CD14-positive monocyte (primary cell): ENCODE data around the gene GPR34. TPM values are rescaled to one million over a fixed set of nuclear protein-coding genes. Genes with fewer than 3 reads are reported as not detected.
"Not testable (repeated sequence)": the region's sequence is repeated elsewhere in the genome, so short reads cannot be mapped to it uniquely, and the experiment has no call there.

Source experiments
- DNase-seq, 3 donors: peaks; one replicate each; pipeline ENCODE4 v3.0.0-alpha.2; 2011 to 2022
- H2AFZ ChIP-seq: 2 replicates; pipeline ENCODE4 v1.6.0; 2012; ENCODE audit warnings: mild to moderate bottlenecking, low read depth, low read length, inconsistent platforms; ENCODE audit not compliant: insufficient read depth, poor library complexity, severe bottlenecking
- H3K27ac ChIP-seq, 2 donors: 1 replicate in 1 of 2; 2 replicates in 1 of 2; pipeline ENCODE4 v1.5.1; 2012 to 2013; ENCODE audit warnings: low read length in 2 of 2, control low read depth in 1 of 2, inconsistent platforms in 1 of 2, low read depth in 1 of 2, mild to moderate bottlenecking in 1 of 2
- H3K27me3 ChIP-seq, 2 donors: one replicate each; pipeline versions ENCODE4 v1.6.0 to v1.6.1; 2011 to 2013; ENCODE audit warnings: low read length in 2 of 2; ENCODE audit not compliant: control insufficient read depth in 2 of 2, insufficient read depth in 2 of 2
- H3K36me3 ChIP-seq, 2 donors: replicated peaks in 1 of 2; 1 replicate in 1 of 2; 2 replicates in 1 of 2; pipeline versions ENCODE4 v1.5.1 to v1.6.1; 2012 to 2013; ENCODE audit warnings: low read length in 2 of 2, control low read depth in 1 of 2, inconsistent platforms in 1 of 2, mild to moderate bottlenecking in 1 of 2; ENCODE audit not compliant: insufficient read depth in 2 of 2, control insufficient read depth in 1 of 2
- H3K4me1 ChIP-seq, 2 donors: 1 replicate in 1 of 2; 2 replicates in 1 of 2; pipeline versions ENCODE4 v1.5.1 to v1.6.1; 2012 to 2013; ENCODE audit warnings: low read length in 2 of 2, control low read depth in 1 of 2, inconsistent platforms in 1 of 2, mild to moderate bottlenecking in 1 of 2, moderate library complexity in 1 of 2; ENCODE audit not compliant: insufficient read depth in 2 of 2, control insufficient read depth in 1 of 2
- H3K4me2 ChIP-seq: replicated peaks from 2 replicates; pipeline ENCODE3; 2012; ENCODE audit warnings: low read length, moderate library complexity, mild to moderate bottlenecking; ENCODE audit not compliant: poor library complexity, severe bottlenecking; ENCODE audit errors: extremely low read depth
- H3K4me3 ChIP-seq, 3 experiments: fragments of 200-600 bp in 1 of 3; sonication (generic) in 1 of 3; replicated peaks in 1 of 3; 1 replicate in 2 of 3; 2 replicates in 1 of 3; pipeline ENCODE4 v1.5.1; 2011 to 2013; ENCODE audit warnings: low read length in 3 of 3, mild to moderate bottlenecking in 3 of 3, control low read depth in 2 of 3, low read depth in 2 of 3, inconsistent platforms in 1 of 3, moderate library complexity in 1 of 3
- H3K79me2 ChIP-seq: 2 replicates; pipeline ENCODE4 v1.6.0; 2012; ENCODE audit warnings: mild to moderate bottlenecking, control low read depth, inconsistent platforms, low read length, moderate library complexity; ENCODE audit not compliant: insufficient read depth
- H3K9ac ChIP-seq: 2 replicates; pipeline ENCODE4 v1.6.0; 2017; ENCODE audit warnings: low read length, mild to moderate bottlenecking; ENCODE audit not compliant: insufficient read depth, poor library complexity, severe bottlenecking
- H3K9me3 ChIP-seq, 2 donors: replicated peaks in 1 of 2; 1 replicate in 1 of 2; 2 replicates in 1 of 2; pipeline versions ENCODE4 v1.5.1 to v1.6.1; 2012 to 2013; ENCODE audit warnings: low read length in 2 of 2, control low read depth in 1 of 2; ENCODE audit not compliant: control insufficient read depth in 1 of 2, insufficient read depth in 1 of 2
- H4K20me1 ChIP-seq: 2 replicates; pipeline ENCODE4 v1.6.0; 2012; ENCODE audit warnings: mild to moderate bottlenecking, low read length, control low read depth, moderate library complexity; ENCODE audit not compliant: insufficient read depth
- H3K27ac Mint-ChIP-seq, 7 donors: one replicate each; pipeline ENCODE4 v1.8.0; 2020; ENCODE audit warnings: mild to moderate bottlenecking in 7 of 7, mixed read lengths in 7 of 7, moderate library complexity in 6 of 7, inconsistent platforms in 2 of 7
- H3K27me3 Mint-ChIP-seq, 3 donors: one replicate each; pipeline ENCODE4 v1.8.0; 2021 to 2022; ENCODE audit warnings: low read depth in 3 of 3, mild to moderate bottlenecking in 3 of 3, mixed read lengths in 3 of 3, moderate library complexity in 3 of 3, inconsistent platforms in 1 of 3
- H3K36me3 Mint-ChIP-seq, 2 donors: one replicate each; pipeline ENCODE4 v1.8.0; 2020; ENCODE audit warnings: mixed read lengths in 2 of 2, inconsistent platforms in 1 of 2, mild to moderate bottlenecking in 1 of 2
- H3K4me1 Mint-ChIP-seq: one replicate; pipeline ENCODE4 v1.8.0; 2020; ENCODE audit warnings: mild to moderate bottlenecking, mixed read lengths
- H3K4me3 Mint-ChIP-seq, 2 donors: one replicate each; pipeline ENCODE4 v1.8.0; 2020; ENCODE audit warnings: mild to moderate bottlenecking in 2 of 2, mixed read lengths in 2 of 2, moderate library complexity in 1 of 2
- H3K9me3 Mint-ChIP-seq, 7 donors: one replicate each; pipeline ENCODE4 v1.8.0; 2020 to 2022; ENCODE audit warnings: mixed read lengths in 7 of 7, mild to moderate bottlenecking in 6 of 7, moderate library complexity in 6 of 7, inconsistent platforms in 2 of 7
- WGBS: methylation state at CpG from one replicate; pipeline ENCODE4 v1.1.5; 2013; ENCODE audit warnings: missing lambda C conversion rate; ENCODE audit not compliant: insufficient coverage; 5-methylcytosine and 5-hydroxymethylcytosine counted together
- intact Hi-C, 2 donors: fragments of 100-400 bp; cut with micrococcal nuclease; formaldehyde crosslinking; loops; one replicate each; pipeline versions ENCODE4 v1.15.0 to v1.15.1; 2023
- polyA minus RNA-seq: library from RNA; depleted of rRNA, polyadenylated mRNA; stranded (reverse); fragments of >200 nt; gene quantifications from 2 replicates; pipeline ENCODE4 v1.2.3, GENCODE V29; 2012
- polyA plus RNA-seq, 3 donors: library from polyadenylated mRNA; depleted of rRNA in 1 of 3; unstranded in 2 of 3; stranded (reverse) in 1 of 3; fragments of 300-500 nt in 2 of 3; fragments of >200 nt in 1 of 3; fragmentation: Illumina TruSeq in 2 of 3; gene quantifications; 1 replicate in 2 of 3; 2 replicates in 1 of 3; pipeline ENCODE4 v1.2.3, GENCODE V29; 2012 to 2021
- total RNA-seq, 12 experiments: library from RNA in 1 of 12; stranded (reverse) in 1 of 12; fragments of 120-200 nt in 1 of 12; gene quantifications; one replicate each; pipeline ENCODE4 v1.2.4 and lab custom pipeline; 2013 to 2026; ENCODE audit warnings: mixed read lengths in 6 of 12, inconsistent platforms in 1 of 12
- TF ChIP-seq, protein P1 (sequence below): fragments of 200-600 bp; IDR thresholded peaks from one replicate; pipeline ENCODE4 v1.8.0; 2022; ENCODE audit warnings: antibody characterized with exemption, mild to moderate bottlenecking

GPR34 gene, protein sequence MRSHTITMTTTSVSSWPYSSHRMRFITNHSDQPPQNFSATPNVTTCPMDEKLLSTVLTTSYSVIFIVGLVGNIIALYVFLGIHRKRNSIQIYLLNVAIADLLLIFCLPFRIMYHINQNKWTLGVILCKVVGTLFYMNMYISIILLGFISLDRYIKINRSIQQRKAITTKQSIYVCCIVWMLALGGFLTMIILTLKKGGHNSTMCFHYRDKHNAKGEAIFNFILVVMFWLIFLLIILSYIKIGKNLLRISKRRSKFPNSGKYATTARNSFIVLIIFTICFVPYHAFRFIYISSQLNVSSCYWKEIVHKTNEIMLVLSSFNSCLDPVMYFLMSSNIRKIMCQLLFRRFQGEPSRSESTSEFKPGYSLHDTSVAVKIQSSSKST
- 12.1 TPM for total RNA-seq (2013)
- polyA plus RNA-seq (10 to 100 TPM in 2 of 3 donors, 1 to 10 TPM in 1; 6.1 to 20.3 (median 14.8) TPM), polyA minus RNA-seq (11.8 and 17.4 TPM in 2 replicates), total RNA-seq (lab: John Stamatoyannopoulos, UW) (0.59 to 13.5 (median 7.0) reads per million in 11 experiments)

- Histone ChIP-seq H3K4me2 (peak within 1 kb of the TSS; percentile 68), H3K4me3 (peak within 1 kb of the TSS; percentile 18 to 74 (median 54)), H3K36me3 (no peaks in the 10 kb centered on the region), H2AFZ (no peak within 1 kb of the TSS), H3K27ac (peak within 1 kb of the TSS; percentile 25 to 61), H3K4me1 (peaks cover 55 to 74% of the 10 kb centered on the region in 2 donors), H4K20me1 (no peaks in the 10 kb centered on the region), H3K27me3 (no peaks in the 10 kb centered on the region), H3K79me2 (no peaks in the 10 kb centered on the region), H3K9ac (no peak within 1 kb of the TSS), H3K9me3 (no peaks in the 10 kb centered on the region)
- H3K9me3 Mint-ChIP-seq, result peaks cover 0 to 4% (median 0%) of the 10 kb centered on the region in 7 donors
- WGBS, result no CpG with 5 or more reads among the region's 8 CpGs
- H3K4me3 Mint-ChIP-seq, result peak within 1 kb of the TSS; percentile 49 to 69
- H3K27me3 Mint-ChIP-seq, result peaks cover 0 to 8% (median 0%) of the 10 kb centered on the region in 3 donors
- H3K36me3 Mint-ChIP-seq, result peaks cover 0 to 3% of the 10 kb centered on the region in 2 donors
- intact Hi-C loops, result no loop called here
- DNase-seq, result peak in 2 of 3 donors; percentile 18 to 29
- peak within 1 kb of the TSS; percentile 1 to 81 (median 58) for H3K27ac Mint-ChIP-seq
- TF ChIP-seq, protein P1, sequence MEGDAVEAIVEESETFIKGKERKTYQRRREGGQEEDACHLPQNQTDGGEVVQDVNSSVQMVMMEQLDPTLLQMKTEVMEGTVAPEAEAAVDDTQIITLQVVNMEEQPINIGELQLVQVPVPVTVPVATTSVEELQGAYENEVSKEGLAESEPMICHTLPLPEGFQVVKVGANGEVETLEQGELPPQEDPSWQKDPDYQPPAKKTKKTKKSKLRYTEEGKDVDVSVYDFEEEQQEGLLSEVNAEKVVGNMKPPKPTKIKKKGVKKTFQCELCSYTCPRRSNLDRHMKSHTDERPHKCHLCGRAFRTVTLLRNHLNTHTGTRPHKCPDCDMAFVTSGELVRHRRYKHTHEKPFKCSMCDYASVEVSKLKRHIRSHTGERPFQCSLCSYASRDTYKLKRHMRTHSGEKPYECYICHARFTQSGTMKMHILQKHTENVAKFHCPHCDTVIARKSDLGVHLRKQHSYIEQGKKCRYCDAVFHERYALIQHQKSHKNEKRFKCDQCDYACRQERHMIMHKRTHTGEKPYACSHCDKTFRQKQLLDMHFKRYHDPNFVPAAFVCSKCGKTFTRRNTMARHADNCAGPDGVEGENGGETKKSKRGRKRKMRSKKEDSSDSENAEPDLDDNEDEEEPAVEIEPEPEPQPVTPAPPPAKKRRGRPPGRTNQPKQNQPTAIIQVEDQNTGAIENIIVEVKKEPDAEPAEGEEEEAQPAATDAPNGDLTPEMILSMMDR, result no peak
- peaks cover 60% of the 10 kb centered on the region for H3K4me1 Mint-ChIP-seq
Measured at GRCh38 chrX:41688835-41689234, at the start of gene GPR34. Gene GPR34 (plus strand): TSS chrX:41688973. CDS start chrX:41695634, 6,661 bp downstream.

- no CpG with 5 or more reads among the region's 2 CpGs for WGBS
- DNase-seq, H3K36me3 ChIP-seq, H3K27ac ChIP-seq, H3K4me3 ChIP-seq, H3K4me1 Mint-ChIP-seq, H3K27ac Mint-ChIP-seq, H2AFZ ChIP-seq, H3K79me2 ChIP-seq, H3K4me2 ChIP-seq, H4K20me1 ChIP-seq, H3K4me3 Mint-ChIP-seq, intact Hi-C loops, H3K4me1 ChIP-seq, H3K9ac ChIP-seq, H3K27me3 ChIP-seq, H3K27me3 Mint-ChIP-seq: not testable (repeated sequence)
- H3K9me3 ChIP-seq, result peaks cover 4 to 16% of the 10 kb centered on the region in 2 donors
- Mint-ChIP-seq H3K9me3 (peaks cover 10 to 39% (median 20%) of the 10 kb centered on the region in 7 donors), H3K36me3 (peaks cover 16% of the 10 kb centered on the region in 2 donors)
Measured at GRCh38 chrX:41646201-41646600, 42.6 kb upstream of the GPR34 start.
